GM12891 (cell line): ENCODE data around the gene PTPN2.

Source experiments
- POLR2A ChIP-seq: IDR thresholded peaks from 2 replicates; pipeline ENCODE4 v1.6.1; 2011; ENCODE audit warnings: low read depth, low read length, control low read depth
- TAF1 ChIP-seq: IDR thresholded peaks from 2 replicates; pipeline ENCODE4 v1.6.1; 2011; ENCODE audit warnings: low read depth, low read length, control low read depth

GRCh38 chr18:12803069-12803936, 80.7 kb downstream of the PTPN2 start:
- TF ChIP-seq TAF1, result no peak
- no peak for TF ChIP-seq POLR2A
